Gastroesophageal sphincter (tissue), 3 donors: Measurements from ENCODE around the gene PIRT.

Experiments
- CTCF ChIP-seq, 4 experiments: fragments of 200-600 bp in 2 of 4; fragments of 450-650 bp in 2 of 4; sonication (generic) in 1 of 4; IDR thresholded peaks; one replicate each; pipeline ENCODE4 v1.5.1; 2017 to 2019; ENCODE audit warnings: antibody characterized with exemption in 4 of 4, mild to moderate bottlenecking in 2 of 4, moderate library complexity in 2 of 4
- EP300 ChIP-seq: sonication (generic); formaldehyde crosslinking; IDR thresholded peaks from one replicate; pipeline ENCODE4 v1.6.1; 2017; ENCODE audit warnings: antibody characterized with exemption, mild to moderate bottlenecking
- POLR2AphosphoS5 ChIP-seq: sonication (generic); formaldehyde crosslinking; IDR thresholded peaks from one replicate; pipeline ENCODE4 v1.6.1; 2017; ENCODE audit warnings: antibody characterized with exemption

GRCh38 chr17:10798910-10799309, 39.0 kb downstream of the PIRT start:
- no peak for TF ChIP-seq POLR2AphosphoS5
- no peak for TF ChIP-seq CTCF (IDR thresholded peaks at IDR 0.05)
- no peak for TF ChIP-seq EP300
